HG03354 (cell line): Measurements from ENCODE around the gene ZNF652.
A peak's percentile ranks its signal among the peaks of the same experiment; 100 is the strongest.
"Not testable (repeated sequence)": the region's sequence is repeated elsewhere in the genome, so short reads cannot be mapped to it uniquely, and the experiment has no call there.

ENCODE experiments used
- ATAC-seq: cut with Tn5 transposase; IDR thresholded peaks from one replicate; pipeline ENCODE4 v1.9.1; 2021; ENCODE audit warnings: mild to moderate bottlenecking; ENCODE audit not compliant: unreplicated experiment, poor library complexity, severe bottlenecking

Gene ZNF652

GRCh38 chr17:49387498-49388289, 25.6 kb upstream of the ZNF652 start:
- peak; percentile 40 for ATAC-seq

GRCh38 chr17:49386373-49386772, 24.3 kb upstream of the ZNF652 start:
- ATAC-seq: no peak

GRCh38 chr17:49384951-49385350, 22.9 kb upstream of the ZNF652 start:
- no peak for ATAC-seq

GRCh38 chr17:49383060-49383459, 21.0 kb upstream of the ZNF652 start:
- no peak for ATAC-seq

- ATAC-seq: no peak
These were observed 20.5 kb upstream of the ZNF652 start for GRCh38 chr17:49382556-49382955.

- ATAC-seq: no peak
These were observed 19.7 kb upstream of the ZNF652 start for GRCh38 chr17:49381793-49382192.

- ATAC-seq: no peak
These were observed 19.0 kb upstream of the ZNF652 start for GRCh38 chr17:49381033-49381432.

- no peak for ATAC-seq
These were observed 17.9 kb upstream of the ZNF652 start for GRCh38 chr17:49379926-49380325.

- no peak for ATAC-seq
These were observed 16.3 kb upstream of the ZNF652 start for GRCh38 chr17:49378311-49378710.

GRCh38 chr17:49375544-49375943, 13.5 kb upstream of the ZNF652 start:
- no peak for ATAC-seq

- ATAC-seq: no peak
These were observed 11.1 kb upstream of the ZNF652 start for GRCh38 chr17:49373115-49373514.

- no peak for ATAC-seq
These were observed 10.4 kb upstream of the ZNF652 start for GRCh38 chr17:49372425-49372824.

- no peak for ATAC-seq
These were observed 9.2 kb upstream of the ZNF652 start for GRCh38 chr17:49370971-49371834.

- ATAC-seq: no peak
These were observed 7.7 kb upstream of the ZNF652 start for GRCh38 chr17:49369760-49370159.

GRCh38 chr17:49369089-49369488, 7.0 kb upstream of the ZNF652 start:
- no peak for ATAC-seq

- no peak for ATAC-seq
These were observed 3.6 kb upstream of the ZNF652 start for GRCh38 chr17:49365667-49366066.

- ATAC-seq: not testable (repeated sequence)
These were observed 3.1 kb upstream of the ZNF652 start for GRCh38 chr17:49365126-49365525.

- no peak for ATAC-seq
These were observed 2.1 kb upstream of the ZNF652 start for GRCh38 chr17:49364119-49364518.

GRCh38 chr17:49363251-49363650, 1.2 kb upstream of the ZNF652 start:
- no peak for ATAC-seq

- peak; percentile 9 for ATAC-seq
These were observed 670 bp upstream of the ZNF652 start for GRCh38 chr17:49362723-49363117.
